ENCODE data around the gene TTC29.
"Not testable (repeated sequence)": the region's sequence is repeated elsewhere in the genome, so short reads cannot be mapped to it uniquely, and the experiment has no call there.

The TTC29 gene

GRCh38 chr4:146674829-146675570 lies 270.7 kb downstream of the TTC29 start:
- no peak for DNase-seq

GRCh38 chr4:146663968-146664311 lies 281.7 kb downstream of the TTC29 start:
- DNase-seq, result not testable (repeated sequence)

GRCh38 chr4:146661367-146661766 lies 284.3 kb downstream of the TTC29 start:
- no peak for DNase-seq
